GM23338 (cell line): ENCODE results near the gene WDR54.

Experiments
- CTCF ChIP-seq, 2 experiments: fragments of 200-600 bp in 1 of 2; sonication (generic) in 1 of 2; conservative IDR thresholded peaks; 2 replicates each; pipeline versions ENCODE4 v1.5.1 to v1.6.1; 2016 to 2017; ENCODE audit warnings: antibody characterized with exemption in 2 of 2, low read depth in 2 of 2, mild to moderate bottlenecking in 2 of 2, moderate library complexity in 1 of 2
- ETS1 ChIP-seq: IDR thresholded peaks from 2 replicates; pipeline ENCODE4 v1.6.1; 2016; ENCODE audit warnings: antibody characterized with exemption
- EZH2 ChIP-seq: fragments of 200-600 bp; sonication (generic); IDR thresholded peaks from one replicate; pipeline ENCODE4 v1.8.0; 2017; ENCODE audit warnings: antibody characterized with exemption, mild to moderate bottlenecking, low read depth; ENCODE audit not compliant: unreplicated experiment
- EZH2phosphoT487 ChIP-seq: fragments of 200-600 bp; sonication (generic); IDR thresholded peaks from one replicate; pipeline ENCODE4 v1.8.1; 2018; ENCODE audit warnings: antibody characterized with exemption; ENCODE audit not compliant: unreplicated experiment
- JUNB ChIP-seq: IDR thresholded peaks from one replicate; pipeline ENCODE4 v1.6.1; 2016; ENCODE audit warnings: antibody characterized with exemption; ENCODE audit not compliant: unreplicated experiment
- POLR2AphosphoS5 ChIP-seq: IDR thresholded peaks from 2 replicates; pipeline ENCODE4 v1.6.1; 2016; ENCODE audit warnings: antibody characterized with exemption, low read depth
- REST ChIP-seq: IDR thresholded peaks from one replicate; pipeline ENCODE4 v1.6.1; 2018; ENCODE audit warnings: antibody characterized with exemption; ENCODE audit not compliant: unreplicated experiment
- STAT1 ChIP-seq: IDR thresholded peaks from one replicate; pipeline ENCODE4 v1.6.1; 2016; ENCODE audit warnings: antibody characterized with exemption; ENCODE audit not compliant: unreplicated experiment
- ZNF114 ChIP-seq: fragments of 250-450 bp; sonication (Bioruptor Pico); IDR thresholded peaks from 2 replicates; pipeline ENCODE4 v1.5.0; 2020; ENCODE audit warnings: mild to moderate bottlenecking, moderate library complexity
- ZNF331 ChIP-seq: fragments of 250-450 bp; sonication (Bioruptor Pico); IDR thresholded peaks from 2 replicates; pipeline ENCODE4 v1.5.0; 2020; ENCODE audit warnings: low read depth, mild to moderate bottlenecking, moderate library complexity

- TF ChIP-seq CTCF (conservative IDR thresholded peaks at IDR 0.05; ENCODE audit: low read depth in 2 of 2) (no peak), EZH2 (no peak), POLR2AphosphoS5 (no peak), REST (no peak), JUNB (no peak), EZH2phosphoT487 (no peak), STAT1 (no peak), ETS1 (no peak), ZNF114 (CRISPR knock-in tag) (no peak), ZNF331 (no peak)
Measured at GRCh38 chr2:74396149-74396548, 25.4 kb upstream of the WDR54 start.
